ENCODE measurements around the gene HSPA9. TPM values are rescaled to one million over a fixed set of nuclear protein-coding genes. Genes with fewer than 3 reads are reported as not detected.

The HSPA9 gene
- total and polyA plus RNA-seq, 10 of the 15 experiments (the other 5 are each of a cell fraction or from before 2014, with no cell fraction given), result 145 to 455 (median 343) TPM

DNA sequence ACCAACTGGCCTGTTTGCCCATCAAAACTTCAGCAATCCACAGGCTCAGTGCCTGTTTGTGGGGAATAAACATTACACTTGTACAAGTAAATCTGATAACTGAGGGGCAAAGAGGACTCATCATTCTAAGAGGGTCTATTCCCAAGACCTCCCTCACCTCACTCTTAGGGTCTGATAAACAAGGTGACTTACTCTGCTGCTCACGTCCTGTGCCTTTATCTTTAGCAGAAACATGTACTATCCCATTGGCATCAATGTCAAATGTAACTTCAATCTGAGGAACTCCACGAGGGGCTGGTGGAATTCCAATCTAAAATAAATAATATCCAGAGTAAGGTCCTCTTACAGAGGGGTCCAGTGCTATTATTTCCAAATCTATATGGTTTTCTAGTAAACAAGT is 17.5 kb downstream of the HSPA9 start:
- SMC1A ChIA-PET (ENCODE audit: uncharacterized antibody, unreplicated experiment), result no interaction called here
- Histone ChIP-seq H3K4me1 (ENCODE audit: control insufficient read depth, insufficient read depth, low read length) (no peaks in the 10 kb centered on the region), H3K9ac (ENCODE audit: control insufficient read depth, insufficient read depth, low read length) (no peak overlapping the region), H3K27me3 (replicated peaks in 1 of 2; ENCODE audit: control insufficient read depth in 2 of 2, insufficient read depth in 2 of 2, low read length in 1 of 2) (no peaks in the 10 kb centered on the region), H3K4me3 (no peak overlapping the region), H3K9me3 (replicated peaks; ENCODE audit: control insufficient read depth, insufficient read depth, low read length) (no peaks in the 10 kb centered on the region), H3K4me2 (ENCODE audit: control insufficient read depth, insufficient read depth) (no peak overlapping the region), H4K20me1 (ENCODE audit: control insufficient read depth, insufficient read depth) (no peaks in the 10 kb centered on the region), H2AFZ (ENCODE audit: control insufficient read depth, low read depth, low read length) (no peak overlapping the region), H3K36me3 (ENCODE audit: control insufficient read depth in 2 of 2, insufficient read depth in 2 of 2, low read length in 1 of 2) (peaks cover 17 to 54% of the 10 kb centered on the region in 2 experiments), H3K79me2 (ENCODE audit: control insufficient read depth, insufficient read depth, low read length) (peaks cover 3% of the 10 kb centered on the region), H3K27ac (ENCODE audit: control insufficient read depth, insufficient read depth) (no peak overlapping the region)
- RAD21 ChIA-PET (ENCODE audit: unreplicated experiment), result no interaction called here
- BruUV-seq (replicated peaks), result no TSS peak
- TF ChIP-seq CBFB (IDR thresholded peaks at IDR 0.05; ENCODE audit: low read depth) (no peak), JUNB (IDR thresholded peaks at IDR 0.05) (no peak), HCFC1 (IDR thresholded peaks at IDR 0.05; ENCODE audit: low read length) (no peak), SMARCA5 (IDR thresholded peaks at IDR 0.05) (no peak), NR2F1 (conservative IDR thresholded peaks at IDR 0.05) (no peak), DPF2 (IDR thresholded peaks at IDR 0.05) (no peak), POLR2AphosphoS2 (IDR thresholded peaks at IDR 0.05; ENCODE audit: low read depth, low read length) (no peak), RBBP5 (conservative IDR thresholded peaks at IDR 0.05) (no peak), CREM (IDR thresholded peaks at IDR 0.05; ENCODE audit: low read depth) (no peak), KAT2A (conservative IDR thresholded peaks at IDR 0.05; ENCODE audit: control insufficient read depth, low read depth, low read length) (no peak), NFYB (IDR thresholded peaks at IDR 0.05; ENCODE audit: insufficient read depth, low read depth, low read length) (no peak), ZNF24 (IDR thresholded peaks at IDR 0.05) (no peak), CHD1 (IDR thresholded peaks at IDR 0.05; ENCODE audit: low read depth, low read length) (no peak)
- CTCF ChIA-PET, result no interaction called here
- WGBS (ENCODE audit: insufficient coverage, insufficient replicate concordance, low lambda C conversion rate, missing lambda C conversion rate), result 68% methylated on average over 2 of the region's 2 CpGs
- DNase-seq (ENCODE audit: low read depth, low spot score), result no peak
- FAIRE-seq, result no peak
- intact Hi-C loops (cut with micrococcal nuclease; ENCODE audit: unreplicated experiment) (no loop called here), in situ Hi-C loops (cut with MboI) (no loop called here)
- no peak for ATAC-seq
- POLR2A ChIA-PET, result no interaction called here
